HepG2 (cell line): ENCODE measurements around the gene FANCD2. TPM values are rescaled to one million over a fixed set of nuclear protein-coding genes. Genes with fewer than 3 reads are reported as not detected.
"Not testable (repeated sequence)": the region's sequence is repeated elsewhere in the genome, so short reads cannot be mapped to it uniquely, and the experiment has no call there.

Experiments used
- ATAC-seq: fragments of 200-7000 bp; cut with Tn5 transposase; 3 replicates; pipeline ENCODE4 v1.9.1; 2020; ENCODE audit warnings: mild to moderate bottlenecking, moderate library complexity
- BruUV-seq: library from RNA; stranded (reverse); fragments of 400-500 nt; replicated peaks from 2 replicates; lab custom pipeline; 2021; lab: Mats Ljungman, UMichigan
- CTCF ChIA-PET: fragments of 300-600 bp; formaldehyde crosslinking; extraction: SDS; loops from one replicate; lab custom pipeline; 2021; ENCODE audit warnings: low total read pairs, inconsistent platforms, low intra/inter-chr PET ratio; lab: Yijun Ruan, JAX
- POLR2A ChIA-PET: fragments of 350-600 bp; sonication (Branson Sonifier 250); formaldehyde crosslinking; loops from one replicate; lab custom pipeline; 2020; ENCODE audit warnings: antibody characterized with exemption, inconsistent platforms; lab: Yijun Ruan, JAX
- DNase-seq: peaks from one replicate; pipeline ENCODE4 v3.0.0-alpha.2; 2015; ENCODE audit warnings: low spot score
- FAIRE-seq: peaks from 3 replicates; lab custom pipeline; 2011; peaks lifted over from hg19 to GRCh38; lab: Jason Lieb, UNC
- H2AFZ ChIP-seq: one replicate; pipeline ENCODE4 v1.6.1; 2011; ENCODE audit warnings: low read length, inconsistent platforms
- H3K27ac ChIP-seq: fragments of 300-600 bp; 3 replicates; pipeline ENCODE4 v1.8.0; 2011; ENCODE audit warnings: mixed run types, mild to moderate bottlenecking, mixed read lengths, low read length, inconsistent platforms; ENCODE audit not compliant: insufficient read depth; ENCODE audit errors: extremely low read length
- H3K27me3 ChIP-seq, 2 experiments: fragments of 200-600 bp in 1 of 2; 2 replicates in 1 of 2; 3 replicates in 1 of 2; pipeline versions ENCODE4 v1.6.0 to v1.8.0; 2011; ENCODE audit warnings: low read length in 2 of 2, mild to moderate bottlenecking in 2 of 2, moderate library complexity in 2 of 2, inconsistent platforms in 1 of 2; ENCODE audit not compliant: insufficient read depth in 2 of 2, control insufficient read depth in 1 of 2
- H3K36me3 ChIP-seq, 2 experiments: fragments of 200-600 bp in 1 of 2; replicated peaks in 1 of 2; 2 replicates in 1 of 2; 3 replicates in 1 of 2; pipeline versions ENCODE4 v1.5.1 to v1.8.0; 2011; ENCODE audit warnings: low read length in 2 of 2, inconsistent platforms in 1 of 2; ENCODE audit not compliant: insufficient read depth in 2 of 2, control insufficient read depth in 1 of 2
- H3K4me1 ChIP-seq: 2 replicates; pipeline ENCODE4 v1.5.1; 2012; ENCODE audit warnings: low read length, inconsistent platforms; ENCODE audit not compliant: insufficient read depth
- H3K4me2 ChIP-seq: 2 replicates; pipeline ENCODE4 v1.6.0; 2011; ENCODE audit warnings: low read depth, low read length, inconsistent platforms
- H3K4me3 ChIP-seq, 3 experiments: fragments of 200-600 bp in 1 of 3; sonication (generic), shearing (Covaris generic) in 1 of 3; replicated peaks in 1 of 3; 2 replicates each; pipeline ENCODE4 v1.5.1; 2011 to 2016; ENCODE audit warnings: low read length in 3 of 3, inconsistent platforms in 2 of 3, low read depth in 2 of 3, mild to moderate bottlenecking in 2 of 3, control low read depth in 1 of 3, mixed read lengths in 1 of 3; ENCODE audit not compliant: insufficient read depth in 1 of 3
- H3K79me2 ChIP-seq: one replicate; pipeline ENCODE4 v1.6.1; 2011; ENCODE audit warnings: low read length, inconsistent platforms; ENCODE audit not compliant: insufficient read depth
- H3K9ac ChIP-seq: 2 replicates; pipeline ENCODE4 v1.6.0; 2011; ENCODE audit warnings: mild to moderate bottlenecking, low read depth, low read length, inconsistent platforms; ENCODE audit not compliant: insufficient read depth
- H3K9me3 ChIP-seq: 2 replicates; pipeline ENCODE4 v1.5.1; 2012; ENCODE audit warnings: mild to moderate bottlenecking, low read length
- H4K20me1 ChIP-seq: 2 replicates; pipeline ENCODE4 v1.6.0; 2011; ENCODE audit warnings: inconsistent platforms, mild to moderate bottlenecking, low read length, moderate library complexity; ENCODE audit not compliant: insufficient read depth
- BHLHE40 ChIP-seq: IDR thresholded peaks from 2 replicates; pipeline ENCODE4 v1.6.1; 2011; ENCODE audit warnings: low read length, improper control_type of control experiment
- CEBPB ChIP-seq: IDR thresholded peaks from 2 replicates; pipeline ENCODE4 v1.6.1; 2011; ENCODE audit warnings: low read depth, low read length, improper control_type of control experiment, borderline replicate concordance
- KMT2B ChIP-seq: IDR thresholded peaks from 2 replicates; pipeline ENCODE4 v1.6.1; 2016; ENCODE audit warnings: missing genetic modification reagents, missing compliant biosample characterization
- U2AF1 ChIP-seq: fragments of 200-400 bp; formaldehyde crosslinking; optimal IDR thresholded peaks from 2 replicates; pipeline ENCODE3; 2017; ENCODE audit warnings: mild to moderate bottlenecking, low read depth, low read length
- ZNF205 ChIP-seq: IDR thresholded peaks from 2 replicates; pipeline ENCODE4 v1.6.1; 2018; ENCODE audit warnings: missing biosample characterization, missing genetic modification reagents
- ZNF24 ChIP-seq: fragments of 450-650 bp; IDR thresholded peaks from 2 replicates; pipeline ENCODE4 v1.6.1; 2017; ENCODE audit warnings: antibody characterized with exemption, mild to moderate bottlenecking
- WGBS: methylation state at CpG from one replicate; pipeline ENCODE4 v1.1.6; 2017; ENCODE audit warnings: low lambda C conversion rate; 5-methylcytosine and 5-hydroxymethylcytosine counted together
- in situ Hi-C: cut with HindIII; loops from 2 replicates; pipeline ENCODE4 v1.10.0; 2017; ENCODE audit warnings: low pct_unique_long_range_greater_than_20kb; ENCODE audit not compliant: extremely low pct_ligation_motif_present
- intact Hi-C: fragments of 100-400 bp; cut with micrococcal nuclease; formaldehyde crosslinking; loops from one replicate; pipeline ENCODE4 v1.10.0; 2022; ENCODE audit not compliant: unreplicated experiment
- polyA plus RNA-seq, 8 experiments: library from polyadenylated mRNA; depleted of rRNA in 3 of 8; stranded (reverse) in 7 of 8; unstranded in 1 of 8; fragments of >200 nt; fragmentation: Illumina TruSeq in 4 of 8; extraction: Trizol in 4 of 8; gene quantifications; 2 replicates each; pipeline versions ENCODE4 v1.2.1 to v1.2.3, GENCODE V29; 2011 to 2016; ENCODE audit warnings: low read depth in 4 of 8, missing spikeins in 1 of 8, mixed read lengths in 1 of 8; ENCODE audit not compliant: insufficient read depth in 1 of 8
- total RNA-seq, 5 experiments: library from RNA; depleted of rRNA; stranded (reverse); fragments of >200 nt; fragmentation: Illumina TruSeq; extraction: Trizol; gene quantifications; 2 replicates each; pipeline ENCODE4 v1.2.3, GENCODE V29; 2016; ENCODE audit warnings: low read depth in 1 of 5
- TF ChIP-seq, protein P1 (sequence below): IDR thresholded peaks from 2 replicates; pipeline ENCODE4 v1.6.1; 2016; ENCODE audit warnings: low read depth, control low read depth

Gene FANCD2
- total and polyA plus RNA-seq, 2 of the 13 experiments (the other 11 are each of a cell fraction or from before 2014, with no cell fraction given) = 10.1 to 42.0 TPM

DNA sequence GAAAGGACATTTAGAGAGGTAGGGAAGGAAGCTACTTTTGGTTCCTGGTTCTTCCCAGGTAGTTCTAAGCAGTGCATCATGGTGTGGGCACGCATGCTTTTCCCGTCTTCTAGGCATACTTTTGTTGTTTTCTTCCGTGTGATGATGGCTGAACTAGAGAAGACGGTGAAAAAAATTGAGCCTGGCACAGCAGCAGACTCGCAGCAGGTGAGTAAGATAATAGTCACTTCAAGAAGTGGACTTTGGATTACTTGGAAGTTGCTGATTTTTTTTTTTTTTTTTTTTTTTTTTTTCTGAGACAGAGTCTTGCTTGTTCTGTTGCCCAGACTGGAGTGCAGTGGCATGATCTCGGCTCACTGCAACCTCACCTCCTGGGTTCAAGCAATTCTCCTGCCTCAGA is 63.9 kb downstream of the FANCD2 start:
- H3K4me1 ChIP-seq = no peaks in the 10 kb centered on the region
- H3K9ac ChIP-seq = no peak overlapping the region
- H3K79me2 ChIP-seq = no peaks in the 10 kb centered on the region
- no peak for DNase-seq
- POLR2A ChIA-PET = no interaction called here
- peaks cover 10 to 52% of the 10 kb centered on the region in 2 experiments for H3K36me3 ChIP-seq
- in situ Hi-C loops (no loop called here), intact Hi-C loops (no loop called here)
- FAIRE-seq = no peak
- no peak overlapping the region for H3K27ac ChIP-seq
- H3K9me3 ChIP-seq = no peaks in the 10 kb centered on the region
- H2AFZ ChIP-seq = no peak overlapping the region
- H3K27me3 ChIP-seq = no peaks in the 10 kb centered on the region
- no peak for ATAC-seq
- no peaks in the 10 kb centered on the region for H4K20me1 ChIP-seq
- H3K4me2 ChIP-seq = no peak overlapping the region
- TF ChIP-seq BHLHE40 (no peak), CEBPB (no peak), U2AF1 (no peak), KMT2B (CRISPR knock-in tag) (no peak), ZNF205 (CRISPR knock-in tag) (no peak), ZNF24 (no peak)
- TF ChIP-seq, protein P1, sequence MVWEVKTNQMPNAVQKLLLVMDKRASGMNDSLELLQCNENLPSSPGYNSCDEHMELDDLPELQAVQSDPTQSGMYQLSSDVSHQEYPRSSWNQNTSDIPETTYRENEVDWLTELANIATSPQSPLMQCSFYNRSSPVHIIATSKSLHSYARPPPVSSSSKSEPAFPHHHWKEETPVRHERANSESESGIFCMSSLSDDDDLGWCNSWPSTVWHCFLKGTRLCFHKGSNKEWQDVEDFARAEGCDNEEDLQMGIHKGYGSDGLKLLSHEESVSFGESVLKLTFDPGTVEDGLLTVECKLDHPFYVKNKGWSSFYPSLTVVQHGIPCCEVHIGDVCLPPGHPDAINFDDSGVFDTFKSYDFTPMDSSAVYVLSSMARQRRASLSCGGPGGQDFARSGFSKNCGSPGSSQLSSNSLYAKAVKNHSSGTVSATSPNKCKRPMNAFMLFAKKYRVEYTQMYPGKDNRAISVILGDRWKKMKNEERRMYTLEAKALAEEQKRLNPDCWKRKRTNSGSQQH (CRISPR knock-in tag) = no peak
- CTCF ChIA-PET = no interaction called here
- H3K4me3 ChIP-seq = no peak overlapping the region
- no TSS peak for BruUV-seq
- WGBS = 97% methylated on average over 6 of the region's 6 CpGs

DNA sequence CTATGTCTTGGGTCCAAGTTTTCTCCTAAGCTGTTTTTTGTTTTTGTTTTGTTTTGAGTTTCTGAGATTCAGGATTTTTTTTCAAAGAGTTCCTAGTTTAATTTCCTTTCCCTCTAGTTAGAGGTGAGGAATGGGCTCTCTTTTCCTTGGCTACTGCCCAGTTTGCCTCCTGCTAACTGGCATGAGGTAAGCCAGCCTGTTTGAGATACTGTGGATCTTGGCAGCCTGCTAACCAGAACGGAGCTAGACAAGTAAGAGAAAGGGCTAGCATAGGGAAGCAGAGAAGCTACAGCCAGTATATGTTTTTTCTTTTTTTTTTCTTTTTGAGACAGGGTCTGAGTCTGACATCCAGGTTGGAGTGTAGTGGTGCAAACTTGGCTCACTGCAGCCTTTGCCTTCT is 64.5 kb downstream of the FANCD2 start:
- H3K79me2 ChIP-seq, POLR2A ChIA-PET, intact Hi-C loops, FAIRE-seq, H3K9ac ChIP-seq, BruUV-seq, CTCF ChIA-PET, H3K9me3 ChIP-seq, in situ Hi-C loops, H2AFZ ChIP-seq, DNase-seq, H3K4me2 ChIP-seq, H3K27ac ChIP-seq, H3K27me3 ChIP-seq, H3K4me3 ChIP-seq, H3K4me1 ChIP-seq, ATAC-seq, H4K20me1 ChIP-seq: not testable (repeated sequence)
- no CpG with 5 or more reads among the region's 1 CpG for WGBS
- H3K36me3 ChIP-seq = peaks cover 11 to 48% of the 10 kb centered on the region in 2 experiments

GRCh38 chr3:10091387-10091786 is 65.2 kb downstream of the FANCD2 start:
- in situ Hi-C loops = not testable (repeated sequence)

More at GRCh38 chr3:10091387-10091786, 65.2 kb downstream of the FANCD2 start:
- 96% methylated on average over 2 of the region's 2 CpGs for WGBS
- H3K4me2 ChIP-seq, H3K4me1 ChIP-seq, BruUV-seq, FAIRE-seq, DNase-seq, H3K27ac ChIP-seq, H4K20me1 ChIP-seq, H2AFZ ChIP-seq, intact Hi-C loops, H3K4me3 ChIP-seq, POLR2A ChIA-PET, H3K9ac ChIP-seq, H3K27me3 ChIP-seq, ATAC-seq, H3K9me3 ChIP-seq, H3K79me2 ChIP-seq, CTCF ChIA-PET: not testable (repeated sequence)
- H3K36me3 ChIP-seq = peaks cover 11 to 46% of the 10 kb centered on the region in 2 experiments
